ENCODE measurements around the gene PLA2G4A. TPM values are rescaled to one million over a fixed set of nuclear protein-coding genes. Genes with fewer than 3 reads are reported as not detected.

The PLA2G4A gene
- total RNA-seq, 1 experiment from 2014 or later = not detected

DNA sequence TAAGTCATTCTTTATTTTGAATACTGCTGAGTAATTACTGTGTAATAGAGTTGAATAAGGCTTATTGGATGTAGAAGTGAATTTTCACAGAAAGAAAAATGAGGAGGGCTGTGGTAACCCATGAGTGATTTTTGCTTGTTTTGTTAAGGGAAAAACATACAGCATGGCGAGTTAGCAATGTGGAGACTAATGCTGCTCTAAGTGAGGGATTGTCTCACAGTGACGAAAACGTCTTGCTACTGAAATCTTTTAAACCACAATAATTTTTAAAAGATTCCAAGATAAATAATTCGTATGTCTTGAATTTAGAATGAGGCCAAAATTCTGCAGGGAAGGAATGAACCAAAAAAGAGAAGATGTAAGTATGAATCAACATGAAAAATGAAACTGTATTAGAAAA lies 16.2 kb upstream of the PLA2G4A start:
- CTCF ChIA-PET = no interaction called here

GRCh38 chr1:186813420-186813819 lies 15.3 kb upstream of the PLA2G4A start:
- BruUV-seq (replicated peaks) = no TSS peak
- Histone ChIP-seq H3K27me3 (ENCODE audit: control insufficient read depth, insufficient read depth, low read length) (no peaks in the 10 kb centered on the region), H3K4me3 (ENCODE audit: low read depth in 2 of 2, low read length in 2 of 2) (no peak overlapping the region), H3K36me3 (ENCODE audit: control insufficient read depth, insufficient read depth, low read length) (no peaks in the 10 kb centered on the region), H3K27ac (ENCODE audit: low read length) (no peak overlapping the region), H3K4me1 (ENCODE audit: control insufficient read depth, insufficient read depth, low read length) (no peaks in the 10 kb centered on the region), H3K9me3 (ENCODE audit: control insufficient read depth, insufficient read depth, low read depth, low read length) (no peaks in the 10 kb centered on the region)
- ChIA-PET CTCF (no interaction called here), POLR2A (no interaction called here)
- no peak for DNase-seq (ENCODE audit: low read depth, low spot score)
- TF ChIP-seq POLR2AphosphoS5 (IDR thresholded peaks at IDR 0.05; ENCODE audit: low read depth, low read length) (no peak), TCF7L2 (IDR thresholded peaks at IDR 0.05; ENCODE audit: low read depth, low read length) (no peak), SIN3A (IDR thresholded peaks at IDR 0.05; ENCODE audit: borderline replicate concordance, insufficient read depth, low read depth, low read length) (no peak), CTCF (IDR thresholded peaks at IDR 0.05) (no peak)
- TF ChIP-seq, protein P1, sequence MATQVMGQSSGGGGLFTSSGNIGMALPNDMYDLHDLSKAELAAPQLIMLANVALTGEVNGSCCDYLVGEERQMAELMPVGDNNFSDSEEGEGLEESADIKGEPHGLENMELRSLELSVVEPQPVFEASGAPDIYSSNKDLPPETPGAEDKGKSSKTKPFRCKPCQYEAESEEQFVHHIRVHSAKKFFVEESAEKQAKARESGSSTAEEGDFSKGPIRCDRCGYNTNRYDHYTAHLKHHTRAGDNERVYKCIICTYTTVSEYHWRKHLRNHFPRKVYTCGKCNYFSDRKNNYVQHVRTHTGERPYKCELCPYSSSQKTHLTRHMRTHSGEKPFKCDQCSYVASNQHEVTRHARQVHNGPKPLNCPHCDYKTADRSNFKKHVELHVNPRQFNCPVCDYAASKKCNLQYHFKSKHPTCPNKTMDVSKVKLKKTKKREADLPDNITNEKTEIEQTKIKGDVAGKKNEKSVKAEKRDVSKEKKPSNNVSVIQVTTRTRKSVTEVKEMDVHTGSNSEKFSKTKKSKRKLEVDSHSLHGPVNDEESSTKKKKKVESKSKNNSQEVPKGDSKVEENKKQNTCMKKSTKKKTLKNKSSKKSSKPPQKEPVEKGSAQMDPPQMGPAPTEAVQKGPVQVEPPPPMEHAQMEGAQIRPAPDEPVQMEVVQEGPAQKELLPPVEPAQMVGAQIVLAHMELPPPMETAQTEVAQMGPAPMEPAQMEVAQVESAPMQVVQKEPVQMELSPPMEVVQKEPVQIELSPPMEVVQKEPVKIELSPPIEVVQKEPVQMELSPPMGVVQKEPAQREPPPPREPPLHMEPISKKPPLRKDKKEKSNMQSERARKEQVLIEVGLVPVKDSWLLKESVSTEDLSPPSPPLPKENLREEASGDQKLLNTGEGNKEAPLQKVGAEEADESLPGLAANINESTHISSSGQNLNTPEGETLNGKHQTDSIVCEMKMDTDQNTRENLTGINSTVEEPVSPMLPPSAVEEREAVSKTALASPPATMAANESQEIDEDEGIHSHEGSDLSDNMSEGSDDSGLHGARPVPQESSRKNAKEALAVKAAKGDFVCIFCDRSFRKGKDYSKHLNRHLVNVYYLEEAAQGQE (IDR thresholded peaks at IDR 0.05; ENCODE audit: insufficient read depth in 1 of 2, low read depth in 2 of 2, low read length in 1 of 2) = no peak
- in situ Hi-C loops (cut with HindIII; ENCODE audit: low pct_unique_long_range_greater_than_20kb, low sequenced_read_pairs) = no loop called here
- no peak for ATAC-seq
- intact Hi-C loops (cut with micrococcal nuclease; ENCODE audit: unreplicated experiment) = no loop called here

More for the DNA sequence above, 16.2 kb upstream of the PLA2G4A start:
- BruUV-seq (replicated peaks) = no TSS peak
- Histone ChIP-seq H3K4me3 (ENCODE audit: low read depth in 2 of 2, low read length in 2 of 2) (no peak overlapping the region), H3K27ac (ENCODE audit: low read length) (no peak overlapping the region), H3K9me3 (ENCODE audit: control insufficient read depth, insufficient read depth, low read depth, low read length) (no peaks in the 10 kb centered on the region), H3K36me3 (ENCODE audit: control insufficient read depth, insufficient read depth, low read length) (no peaks in the 10 kb centered on the region), H3K27me3 (ENCODE audit: control insufficient read depth, insufficient read depth, low read length) (no peaks in the 10 kb centered on the region), H3K4me1 (ENCODE audit: control insufficient read depth, insufficient read depth, low read length) (no peaks in the 10 kb centered on the region)
- DNase-seq (ENCODE audit: low read depth, low spot score) (no peak), ATAC-seq (no peak)
- POLR2A ChIA-PET = no interaction called here
- intact Hi-C loops (cut with micrococcal nuclease; ENCODE audit: unreplicated experiment) (no loop called here), in situ Hi-C loops (cut with HindIII; ENCODE audit: low pct_unique_long_range_greater_than_20kb, low sequenced_read_pairs) (no loop called here)
- TF ChIP-seq SIN3A (IDR thresholded peaks at IDR 0.05; ENCODE audit: borderline replicate concordance, insufficient read depth, low read depth, low read length) (no peak), TCF7L2 (IDR thresholded peaks at IDR 0.05; ENCODE audit: low read depth, low read length) (no peak), POLR2AphosphoS5 (IDR thresholded peaks at IDR 0.05; ENCODE audit: low read depth, low read length) (no peak), CTCF (IDR thresholded peaks at IDR 0.05) (no peak)
- TF ChIP-seq, protein P1 (IDR thresholded peaks at IDR 0.05; ENCODE audit: insufficient read depth in 1 of 2, low read depth in 2 of 2, low read length in 1 of 2) = no peak
